GM04503 (cell line): ENCODE results near the gene EPHA5.
A peak's percentile ranks its signal among the peaks of the same experiment; 100 is the strongest.

ENCODE experiments used
- DNase-seq: peaks from one replicate; pipeline ENCODE4 v3.0.0-alpha.2; 2012; ENCODE audit warnings: low read depth

The EPHA5 gene

DNA sequence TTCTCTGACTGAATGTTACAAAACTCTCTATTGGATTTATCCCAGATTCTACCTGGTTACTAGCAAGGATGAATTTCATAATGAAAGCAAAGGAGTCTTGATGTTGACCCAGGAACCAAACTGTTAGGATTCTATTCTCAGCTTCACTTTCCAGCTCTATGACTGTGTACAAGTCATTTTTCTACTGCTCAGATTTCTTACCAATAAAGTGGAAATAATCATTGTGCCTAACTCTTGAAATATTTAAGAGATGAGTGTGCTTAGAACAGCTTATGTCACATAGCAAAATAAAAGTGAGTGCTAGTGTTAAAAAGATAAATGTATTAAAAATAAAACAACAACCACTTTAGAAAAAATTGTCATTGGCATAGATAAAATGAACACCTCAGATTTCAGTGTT, 45.6 kb downstream of the EPHA5 start:
- no peak for DNase-seq

DNA sequence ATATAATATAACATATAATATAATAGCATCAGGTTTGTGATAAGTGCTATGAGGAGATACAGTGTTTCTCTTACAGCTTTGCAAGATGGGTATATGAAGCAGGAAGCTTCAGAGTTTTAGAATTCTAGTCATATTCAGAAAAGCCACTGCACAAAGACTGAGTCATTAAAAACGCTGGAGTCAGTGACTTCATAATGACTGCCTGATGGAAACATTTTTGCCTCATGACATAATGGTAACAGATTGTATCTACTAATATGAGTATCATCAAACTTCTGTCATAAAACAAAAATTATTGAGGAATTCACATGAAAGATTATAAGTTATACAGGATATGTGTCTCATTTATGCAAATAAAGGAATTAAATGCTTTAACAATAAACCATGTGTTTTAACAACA, 46.8 kb downstream of the EPHA5 start:
- DNase-seq = peak; percentile 16

DNA sequence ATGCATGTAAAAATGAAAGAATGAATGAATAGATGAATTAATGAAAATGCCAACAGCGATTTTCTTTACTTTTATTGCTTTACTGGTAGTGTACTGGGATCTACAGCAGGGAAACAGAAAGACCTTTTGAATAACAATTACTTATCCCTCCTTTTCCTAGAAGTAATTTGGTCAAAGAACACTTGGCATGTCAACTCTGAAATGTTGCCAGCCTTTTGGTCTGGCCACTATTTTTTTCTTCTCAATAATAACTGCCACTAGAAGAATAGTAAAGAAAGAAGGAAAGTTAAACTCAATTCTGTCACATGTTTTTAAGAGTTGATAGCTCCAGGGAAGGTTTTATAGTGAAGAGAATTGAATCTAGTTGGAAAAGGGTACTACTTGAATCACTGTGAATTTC, 52.9 kb downstream of the EPHA5 start:
- no peak for DNase-seq

DNA sequence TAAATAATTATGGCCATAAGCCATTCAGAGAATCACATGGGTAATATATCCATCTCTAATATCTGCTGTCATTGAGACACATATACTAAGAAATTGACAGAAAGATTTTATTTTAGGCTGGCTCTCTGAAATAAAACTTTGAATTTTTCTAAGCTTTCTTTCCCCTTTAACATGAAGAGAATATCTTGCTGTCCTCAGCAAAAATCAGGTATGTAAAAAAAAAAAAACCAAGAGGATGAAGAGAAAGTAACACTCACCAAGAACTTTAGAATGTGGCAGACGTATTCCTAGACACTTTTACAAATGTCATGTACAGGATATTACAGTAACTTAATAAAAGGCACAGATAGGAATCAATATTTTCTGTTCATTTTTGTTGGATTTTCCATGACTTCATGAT, 65.8 kb downstream of the EPHA5 start:
- DNase-seq = no peak

DNA sequence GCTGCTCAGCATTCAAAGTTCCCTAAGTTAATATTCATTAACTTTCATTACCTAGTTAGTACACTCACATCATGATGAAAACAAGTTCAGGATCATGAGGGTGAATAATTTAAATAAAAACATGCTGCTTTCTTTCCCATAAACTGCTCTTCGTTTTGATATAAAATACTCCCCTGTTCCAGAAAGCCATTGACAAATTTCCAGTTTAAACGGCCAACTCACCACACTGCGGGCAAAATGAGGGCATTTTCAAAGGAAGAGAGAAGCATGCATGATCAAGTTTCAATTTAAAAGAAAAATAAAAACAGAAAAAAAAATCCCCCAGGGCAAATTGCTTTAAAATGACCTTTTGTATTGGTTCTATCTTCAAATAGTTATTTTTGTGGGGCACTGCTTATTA, 69.6 kb downstream of the EPHA5 start:
- DNase-seq = no peak

DNA sequence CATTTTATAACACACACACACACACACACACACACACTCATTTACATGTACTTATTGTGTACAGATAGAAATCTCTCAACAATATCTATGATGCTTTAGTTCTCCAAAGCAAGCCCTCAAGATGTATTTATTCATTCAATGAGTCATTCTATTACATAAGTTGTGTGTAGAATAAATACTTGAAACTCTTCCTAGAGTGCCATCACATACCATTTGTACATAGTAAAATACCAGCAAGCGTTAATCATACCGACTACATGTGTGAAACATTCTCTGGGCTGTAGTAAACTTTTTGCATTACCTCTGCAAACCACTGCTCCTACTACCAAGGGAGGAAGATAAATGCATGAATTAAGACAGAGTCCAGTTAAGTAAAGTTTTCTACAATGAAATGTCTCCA, 70.9 kb downstream of the EPHA5 start:
- no peak for DNase-seq

DNA sequence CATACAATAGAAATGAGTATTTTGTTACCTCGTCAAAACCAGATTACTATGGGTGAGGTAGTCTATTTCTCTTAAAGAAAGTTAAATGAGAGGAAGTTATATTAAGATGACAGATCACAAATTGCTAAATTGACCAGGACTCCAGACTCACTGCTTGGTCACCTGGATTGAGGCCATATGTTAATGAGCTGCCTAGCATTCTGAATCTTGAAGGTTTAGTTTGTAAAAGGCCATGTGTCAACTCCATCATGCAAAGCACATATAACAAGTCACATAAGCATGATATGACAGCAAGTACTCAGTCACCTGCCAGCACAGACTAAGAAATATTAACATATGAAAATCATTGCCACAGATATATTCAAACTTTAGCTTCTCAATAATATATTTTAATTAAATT, 72.6 kb downstream of the EPHA5 start:
- no peak for DNase-seq

DNA sequence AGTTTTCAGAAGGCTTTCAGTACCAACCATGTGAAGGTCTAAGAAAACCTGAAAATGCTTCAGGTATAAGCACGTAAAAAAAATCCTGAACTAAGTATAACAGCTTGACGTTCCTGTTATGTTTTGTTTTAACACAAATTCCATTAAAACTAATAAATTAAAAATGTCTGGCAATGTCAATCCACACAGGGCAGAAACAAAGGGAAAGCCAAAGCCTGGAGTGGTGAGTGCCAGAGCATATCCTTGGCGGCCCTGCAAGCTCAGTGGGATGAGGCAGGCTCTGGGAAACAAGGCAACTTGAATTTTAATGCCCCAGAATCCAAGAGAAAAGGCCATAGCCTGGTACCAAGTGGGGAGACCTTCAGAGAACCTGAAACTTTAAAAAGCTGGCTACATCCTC, 78.2 kb downstream of the EPHA5 start:
- no peak for DNase-seq

DNA sequence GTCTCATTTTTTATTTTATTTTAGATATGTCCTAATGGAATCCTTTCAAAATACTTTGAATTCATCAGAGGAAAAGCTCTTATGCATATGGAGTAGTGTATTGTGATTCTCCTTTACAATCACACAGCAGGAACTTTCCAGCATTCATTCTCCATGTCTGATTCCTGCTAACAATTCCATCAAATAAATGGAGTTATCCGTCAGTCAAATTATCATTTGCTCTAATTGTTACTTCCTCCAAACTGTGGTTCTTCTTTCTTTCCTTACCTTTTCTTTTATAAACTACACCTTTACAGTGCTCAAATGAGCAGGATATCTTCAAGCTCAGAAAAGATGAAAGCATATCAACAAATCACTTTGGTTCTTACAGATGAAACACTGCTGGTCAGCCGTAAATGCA, 80.4 kb downstream of the EPHA5 start:
- DNase-seq = no peak

DNA sequence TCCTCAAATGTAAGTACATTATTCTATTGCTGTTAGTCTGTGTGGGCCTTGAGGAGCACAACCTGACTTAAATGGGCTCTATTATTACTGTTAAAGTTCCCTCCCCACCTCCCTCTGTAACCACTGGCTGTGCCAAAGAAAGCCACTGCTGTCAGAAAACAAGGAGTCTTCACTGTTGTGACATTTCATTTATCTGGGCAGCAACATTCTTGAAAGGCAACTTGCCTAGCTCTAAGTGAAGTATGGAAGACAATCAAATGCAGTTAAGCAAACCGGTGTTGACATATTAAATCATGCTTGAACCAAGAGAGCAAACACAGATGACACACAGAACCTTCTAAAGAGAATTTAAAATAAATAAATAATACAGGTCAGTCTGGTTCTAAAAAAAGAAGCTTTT, 81.0 kb downstream of the EPHA5 start:
- DNase-seq = no peak

DNA sequence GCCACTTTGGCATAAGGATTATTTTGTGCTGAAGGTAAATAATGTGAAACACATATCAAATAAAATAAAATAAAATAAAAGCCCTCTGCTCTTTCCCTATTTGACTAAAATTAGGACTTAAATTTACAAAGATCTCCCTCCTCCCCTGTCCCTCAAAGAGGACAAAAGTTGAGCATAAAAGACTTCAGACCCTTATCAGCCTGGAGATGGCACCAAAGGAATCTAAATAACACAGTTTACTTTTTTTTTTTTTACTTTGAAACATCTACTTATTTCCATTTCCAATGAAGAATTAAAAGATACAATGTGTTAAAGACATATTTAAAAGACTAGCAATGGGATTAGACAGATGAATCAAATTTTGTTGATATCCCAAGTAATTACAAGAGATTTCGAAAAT, 89.7 kb downstream of the EPHA5 start:
- DNase-seq = no peak

DNA sequence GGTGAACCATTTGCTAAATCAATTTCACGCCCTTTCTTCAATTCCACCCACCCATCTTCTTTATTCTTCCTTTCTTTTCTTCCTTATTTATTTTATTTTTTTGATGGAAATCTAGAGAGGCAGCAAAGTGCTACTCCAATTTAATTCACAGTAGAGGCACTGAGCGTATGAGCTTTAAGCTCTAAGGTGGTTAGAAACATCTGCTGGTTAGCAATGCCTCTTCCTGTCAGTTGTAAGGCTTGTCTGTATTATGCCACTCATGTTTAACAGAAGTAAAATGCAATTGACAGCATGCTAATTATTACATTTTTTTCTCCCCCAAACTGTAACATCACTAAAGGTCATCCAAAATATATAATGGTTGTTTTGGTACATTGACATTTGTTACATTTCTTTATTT, 103.8 kb downstream of the EPHA5 start:
- DNase-seq = no peak

DNA sequence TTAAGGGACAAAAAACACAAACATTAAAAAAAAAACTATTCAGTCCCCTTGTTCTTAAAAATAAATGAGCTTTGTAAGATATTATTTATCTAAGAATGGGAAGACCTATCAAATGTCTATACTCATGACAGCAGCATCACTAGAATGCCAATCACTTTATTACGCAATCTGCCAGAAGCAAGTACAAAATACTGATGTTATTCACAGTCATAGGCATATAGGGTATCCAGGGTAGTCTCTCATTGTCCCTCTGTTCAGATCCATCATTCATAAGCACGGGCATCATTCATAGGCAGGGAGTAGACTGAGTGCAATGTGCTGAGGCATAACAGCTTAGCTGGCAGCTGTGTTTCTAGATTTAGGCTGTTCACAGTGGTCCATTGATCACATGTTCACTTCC, 109.1 kb downstream of the EPHA5 start:
- DNase-seq = no peak

DNA sequence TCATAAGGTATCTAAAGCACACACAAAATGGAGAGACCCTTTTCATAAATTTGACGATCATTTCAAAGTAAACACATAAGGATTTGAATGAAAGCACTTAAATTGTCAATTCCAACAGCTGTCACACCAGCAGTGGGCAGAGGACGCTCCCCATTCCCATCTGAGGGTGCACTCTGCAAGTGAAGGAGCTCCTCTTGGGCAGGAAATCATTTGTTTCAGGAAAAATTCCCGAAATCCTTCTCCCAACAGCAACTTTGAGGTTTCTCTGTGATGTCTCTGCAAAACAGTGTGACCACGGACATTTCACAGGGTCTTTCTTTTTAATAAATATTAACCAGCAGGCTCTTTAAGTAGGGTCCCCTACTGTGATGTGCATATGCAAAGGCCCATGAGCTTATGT, 111.0 kb downstream of the EPHA5 start:
- DNase-seq = no peak

DNA sequence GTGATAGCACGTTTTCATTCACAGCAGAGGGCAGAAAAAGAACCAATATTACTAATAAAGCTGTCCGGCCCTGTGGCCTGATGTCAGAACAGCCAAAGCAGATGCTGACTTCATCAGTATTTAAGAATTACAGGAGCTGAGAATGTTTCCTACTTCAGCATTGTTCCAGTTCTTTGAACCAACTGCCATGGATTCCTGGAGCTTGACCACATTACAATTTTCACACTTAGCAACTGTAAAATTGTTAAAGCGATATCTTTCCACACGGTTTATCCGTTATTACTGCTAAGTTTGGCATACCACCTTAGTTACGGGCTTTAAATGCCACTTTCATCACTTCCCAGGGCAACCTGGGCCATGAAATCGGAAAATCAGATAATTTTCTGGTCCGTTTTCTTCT, 118.2 kb downstream of the EPHA5 start:
- DNase-seq = no peak

DNA sequence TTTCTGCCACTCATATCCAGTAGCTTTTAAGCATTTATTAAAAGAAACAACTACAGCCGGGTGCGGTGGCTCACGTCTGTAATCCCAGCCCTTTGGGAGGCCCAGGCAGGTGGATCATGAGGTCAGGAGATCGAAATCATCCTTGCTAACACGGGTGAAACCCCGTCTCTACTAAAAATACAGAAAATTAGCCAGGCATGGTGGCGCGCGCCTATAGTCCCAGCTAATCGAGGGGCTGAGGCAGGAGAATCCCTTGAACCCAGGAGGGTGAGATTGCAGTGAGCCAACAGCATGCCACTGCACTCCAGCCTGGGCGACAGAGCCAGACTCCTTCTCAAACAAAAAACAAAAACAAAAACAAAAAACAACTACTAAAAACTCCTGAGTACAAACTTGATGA, 119.8 kb downstream of the EPHA5 start:
- DNase-seq = no peak

DNA sequence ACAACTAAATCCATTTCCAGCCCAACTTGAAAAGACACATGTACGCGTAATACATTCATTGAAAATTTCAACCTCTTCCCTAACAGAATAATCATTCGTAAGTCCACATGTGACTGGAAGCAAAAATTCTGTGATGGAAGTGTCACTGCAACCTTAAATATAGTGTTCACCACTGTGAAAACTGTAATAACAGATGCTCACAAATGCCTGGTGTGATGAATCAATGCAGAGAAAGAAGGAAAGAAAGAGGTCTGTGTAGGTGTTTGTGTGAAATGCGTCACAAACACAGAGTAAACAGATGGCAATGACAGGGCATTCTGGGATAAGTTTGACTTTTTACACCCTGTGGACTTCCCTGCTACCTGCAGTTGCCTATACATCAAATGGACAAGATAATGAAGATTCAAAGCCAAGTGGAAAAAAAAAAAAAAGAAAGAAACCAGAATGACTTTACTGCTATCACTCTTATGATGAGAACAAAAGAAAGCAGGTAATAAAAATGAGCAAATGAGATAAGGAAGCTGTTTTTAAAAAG, 123.3 kb downstream of the EPHA5 start:
- DNase-seq = no peak

DNA sequence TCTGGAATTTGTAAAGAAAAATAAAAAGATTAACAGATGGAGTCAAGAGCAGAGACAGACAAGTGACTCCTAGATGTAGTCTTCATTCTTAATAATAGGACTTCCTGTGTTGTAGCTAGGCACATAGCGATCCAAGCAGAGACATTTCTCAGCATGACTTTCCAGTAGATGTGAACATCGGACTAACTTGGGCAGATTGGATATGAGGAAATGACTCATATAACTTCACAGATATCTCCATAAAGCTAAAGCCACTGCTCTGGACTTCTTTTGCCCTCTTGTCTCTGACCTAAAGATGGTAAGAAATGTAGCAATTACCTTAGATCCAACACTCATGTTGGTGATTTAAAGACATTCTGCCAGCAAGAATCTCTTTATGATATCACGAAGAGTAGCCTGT, 131.7 kb downstream of the EPHA5 start:
- no peak for DNase-seq

DNA sequence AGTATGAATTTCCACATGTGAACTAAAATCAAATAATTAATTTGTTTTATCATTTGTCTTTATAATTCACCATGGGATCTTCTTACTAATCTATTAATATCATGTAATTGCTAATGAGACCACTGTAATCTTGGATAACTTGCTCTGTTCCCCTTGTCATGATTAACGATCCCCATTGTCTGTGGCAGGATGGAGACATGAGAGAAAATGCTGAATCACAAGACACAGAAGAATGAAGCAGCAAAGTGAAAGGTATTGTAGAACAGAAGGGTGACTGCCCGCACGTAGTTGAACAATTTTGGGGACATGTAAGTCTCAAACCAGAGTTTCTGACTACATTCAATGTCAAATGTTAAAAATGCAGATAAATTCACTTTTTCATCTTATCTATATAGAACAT, 135.2 kb downstream of the EPHA5 start:
- no peak for DNase-seq

DNA sequence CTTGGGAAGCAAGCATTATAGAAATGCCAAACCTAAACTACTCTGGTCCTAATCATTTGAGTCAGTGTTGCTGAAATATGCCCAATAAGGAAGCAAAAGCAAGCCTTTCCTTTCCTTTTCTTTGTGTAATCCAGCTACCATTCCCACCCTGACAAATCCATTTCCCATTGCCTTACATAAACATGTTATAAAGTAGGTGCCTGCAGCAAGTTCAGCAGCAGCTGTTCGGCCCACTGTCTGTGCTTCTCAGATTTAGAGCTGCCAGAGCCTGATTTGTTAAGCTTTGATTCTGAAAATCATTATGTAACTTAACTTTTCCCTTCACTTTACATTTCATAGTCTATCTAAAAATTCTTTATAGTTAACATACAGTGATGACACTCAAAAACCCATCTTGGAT, 148.6 kb downstream of the EPHA5 start:
- no peak for DNase-seq

DNA sequence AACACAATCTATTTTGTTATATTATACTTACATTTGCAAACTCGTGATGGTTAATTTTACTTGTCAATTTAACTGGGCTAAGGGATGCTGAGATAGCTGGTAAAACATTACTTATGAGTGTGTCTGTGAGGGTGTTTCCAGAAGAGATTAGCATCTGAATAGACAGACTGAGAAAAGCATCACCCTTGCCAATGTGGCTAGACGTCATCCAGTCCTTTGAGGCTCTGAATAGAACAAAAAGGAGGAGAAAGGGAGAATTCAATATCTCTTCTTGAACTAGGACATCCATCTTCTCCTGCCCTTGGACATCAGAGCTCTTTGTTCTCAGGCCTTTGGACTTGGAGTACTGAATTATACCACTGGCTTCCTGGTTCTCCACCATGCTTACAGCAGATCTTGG, 154.6 kb downstream of the EPHA5 start:
- no peak for DNase-seq

DNA sequence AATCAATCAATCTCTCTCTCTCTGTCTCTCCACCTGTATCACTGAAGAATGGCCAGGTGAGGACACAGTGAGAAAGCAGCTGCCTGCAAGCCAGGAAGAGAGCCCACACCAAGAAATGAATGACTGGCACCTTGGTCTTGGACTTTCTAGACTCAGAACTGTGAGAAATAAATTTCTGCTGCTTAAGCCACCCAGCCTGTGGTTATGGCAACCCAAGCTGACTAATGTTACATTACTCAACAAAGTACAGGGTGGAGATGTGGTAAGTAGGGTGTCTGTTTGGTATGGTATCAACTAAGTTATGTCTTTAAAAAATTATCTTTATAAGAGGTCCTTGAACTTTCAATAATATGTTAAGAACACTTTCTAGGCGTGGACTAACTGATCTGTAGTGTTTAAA, 159.3 kb downstream of the EPHA5 start:
- DNase-seq = peak; percentile 6

DNA sequence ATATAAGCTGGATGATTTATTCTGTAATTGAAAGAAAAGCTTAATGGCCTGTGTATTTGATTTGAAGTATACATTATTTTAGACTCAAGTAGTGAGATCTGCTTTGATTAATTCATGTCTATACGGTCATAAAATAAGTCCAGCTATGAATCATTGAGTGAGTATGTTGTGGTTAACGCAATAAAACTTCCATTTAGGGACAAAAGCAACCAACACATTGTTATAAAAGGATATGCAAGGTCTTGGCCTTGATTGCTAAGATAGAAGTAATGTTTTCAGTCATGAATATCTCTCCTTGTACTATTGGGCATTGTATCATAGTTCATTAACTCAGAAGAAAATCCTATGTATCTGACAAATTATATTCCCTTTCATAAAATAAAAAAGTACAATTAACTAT, 162.1 kb downstream of the EPHA5 start:
- DNase-seq = peak; percentile 21

DNA sequence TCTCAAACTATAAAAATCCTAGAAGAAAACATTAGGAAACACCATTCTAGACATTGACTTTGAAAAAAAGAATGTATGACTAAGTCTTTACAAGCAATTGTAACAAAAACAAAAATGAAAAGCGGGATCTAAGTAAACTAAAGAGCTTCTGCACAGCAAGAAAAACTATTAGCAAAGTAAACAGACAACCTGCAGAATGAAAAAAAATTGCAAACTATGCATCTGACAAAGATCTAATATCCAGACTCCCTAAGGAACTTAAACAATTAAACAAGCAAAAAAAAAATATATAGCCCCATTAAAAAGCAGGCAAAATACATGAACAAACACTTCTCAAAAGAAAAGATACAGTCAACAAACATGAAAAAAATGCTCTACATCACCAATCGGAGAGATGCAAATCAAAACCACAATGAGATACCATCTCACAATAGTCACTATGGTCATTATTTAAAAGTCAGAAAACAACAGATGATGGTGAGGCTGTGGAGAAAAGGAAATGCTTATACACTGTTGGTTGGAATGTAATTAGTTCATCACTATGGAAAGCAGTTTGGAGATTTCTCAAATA, 168.1 kb downstream of the EPHA5 start:
- peak; percentile 66 for DNase-seq

DNA sequence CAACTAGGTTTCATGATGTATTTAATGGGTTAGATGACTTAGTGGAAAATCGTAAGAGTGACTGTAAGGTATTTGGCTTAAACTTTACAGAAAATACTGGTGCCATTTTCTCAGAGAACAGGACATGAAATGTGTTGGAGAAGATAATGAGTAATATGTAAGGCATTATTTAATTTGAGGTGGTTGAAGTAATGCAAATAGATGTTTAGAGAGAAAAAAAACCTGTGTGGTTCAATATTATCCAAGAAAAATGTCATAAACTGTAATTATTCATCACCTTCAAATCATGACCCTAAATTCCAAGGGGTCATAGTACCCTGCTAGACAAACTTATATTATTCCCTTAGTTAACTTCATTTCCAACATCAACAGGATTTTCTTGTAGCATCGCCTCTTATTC, 171.7 kb downstream of the EPHA5 start:
- DNase-seq = no peak
